Psoas muscle (tissue), 8 donors: ENCODE data around the gene TIGD7. TPM values are rescaled to one million over a fixed set of nuclear protein-coding genes. Genes with fewer than 3 reads are reported as not detected.

ENCODE experiments used
- ATAC-seq, 4 donors: fragments of 200-7000 bp; cut with Tn5 transposase; one replicate each; pipeline ENCODE4 v1.9.1; 2020; ENCODE audit warnings: moderate library complexity in 3 of 4, mild to moderate bottlenecking in 2 of 4
- DNase-seq, 2 donors: peaks; one replicate each; pipeline ENCODE4 v3.0.0-alpha.2; 2020
- H3K27ac ChIP-seq: fragments of 200-600 bp; one replicate; pipeline ENCODE4 v1.8.0; 2022
- H3K27me3 ChIP-seq, 3 donors: fragments of 200-600 bp in 1 of 3; one replicate each; pipeline versions ENCODE4 v1.6.1 to v1.8.0; 2013 to 2022; ENCODE audit warnings: low read length in 2 of 3, mild to moderate bottlenecking in 2 of 3, moderate library complexity in 1 of 3; ENCODE audit not compliant: insufficient read depth in 3 of 3
- H3K36me3 ChIP-seq, 2 donors: fragments of 200-600 bp in 1 of 2; one replicate each; pipeline versions ENCODE4 v1.6.1 to v1.8.0; 2013 to 2022; ENCODE audit warnings: low read depth in 1 of 2, mild to moderate bottlenecking in 1 of 2, moderate library complexity in 1 of 2; ENCODE audit not compliant: insufficient read depth in 1 of 2
- H3K4me1 ChIP-seq: fragments of 200-600 bp; one replicate; pipeline ENCODE4 v1.8.0; 2022
- H3K4me3 ChIP-seq: fragments of 200-600 bp; one replicate; pipeline ENCODE4 v1.8.0; 2022; ENCODE audit warnings: mild to moderate bottlenecking
- H3K9me3 ChIP-seq: fragments of 200-600 bp; one replicate; pipeline ENCODE4 v1.8.0; 2022
- CTCF ChIP-seq: fragments of 200-600 bp; IDR thresholded peaks from one replicate; pipeline ENCODE4 v1.8.0; 2022; ENCODE audit warnings: antibody characterized with exemption
- WGBS, 3 donors: extraction: QIAGEN DNeasy Blood & Tissue Kit; methylation state at CpG; one replicate each; pipeline versions ENCODE4 v1.1.6 to v1.1.7; 2013; 5-methylcytosine and 5-hydroxymethylcytosine counted together
- intact Hi-C, 2 donors: fragments of 100-400 bp; cut with DNase I; formaldehyde crosslinking; loops; one replicate each; pipeline versions ENCODE4 v1.11.0 to v1.14.2; 2022
- polyA plus RNA-seq, 3 donors: library from polyadenylated mRNA; stranded (reverse); fragments of 200-250 nt; gene quantifications; one replicate each; pipeline ENCODE4 v1.2.3, GENCODE V29; 2013
- total RNA-seq, 4 donors: library from RNA; stranded (reverse); fragmentation: NEBNext Ultra II Directional in 2 of 4; extraction: Animal tissue kit (Norgen Biotek cat#: 25700) in 2 of 4; gene quantifications; one replicate each; pipeline versions ENCODE4 v1.2.1 to v1.2.4, GENCODE V29; 2021 to 2023
- donor health status: healthy with polysubstance abuse.
- donor health status: DM: no; HTN: no; CAD: no; lungs with moderate emphysema.
- donor health status: Bipolar disorder and iron deficiency.
- donor health status: healthy.
- donor health status: DM: yes; HTN: yes; CAD: no.
- donor health status: DM: no; HTN: no; CAD: no.
- donor health status: DM: no; HTN: no; CAD: no.
- donor health status: DM: yes; HTN: yes; CAD: no.

The TIGD7 gene
- total and polyA plus RNA-seq, 7 donors = 3.1 to 9.4 (median 6.4) TPM

- H3K4me1 ChIP-seq = peaks cover 3% of the 10 kb centered on the region
- ATAC-seq = no peak
- no peak overlapping the region for H3K4me3 ChIP-seq
- H3K27me3 ChIP-seq = no peaks in the 10 kb centered on the region
- H3K9me3 ChIP-seq = peaks cover 4% of the 10 kb centered on the region
- intact Hi-C loops = loop anchor here in 1 of 2 donors (10.0 kb wide), 1 partner anchor 228 kb away; the partner anchor contains the start of gene C16orf90
- H3K27ac ChIP-seq = no peak overlapping the region
- 59 to 63% (median 62%) methylated on average over 5 of the region's 5 CpGs for WGBS, 3 donors
- H3K36me3 ChIP-seq = peaks cover 0 to 18% of the 10 kb centered on the region in 2 donors
- peak; percentile 12 for TF ChIP-seq CTCF
- DNase-seq = no peak
Measured at GRCh38 chr16:3266873-3267537, 38.2 kb downstream of the TIGD7 start.

- H3K4me3 ChIP-seq = peak overlapping the region; percentile 80
- H3K36me3 ChIP-seq = peaks cover 0 to 18% of the 10 kb centered on the region in 2 donors
- H3K9me3 ChIP-seq = no peaks in the 10 kb centered on the region
- 1 to 2% (median 2%) methylated on average over 72 to 77 of the region's 77 CpGs for WGBS, 3 donors
- DNase-seq (peak; percentile 98), ATAC-seq (peak; percentile 97 to 98 (median 97))
- peak; percentile 5 for TF ChIP-seq CTCF
- H3K27me3 ChIP-seq = no peaks in the 10 kb centered on the region
- peak overlapping the region; percentile 95 for H3K27ac ChIP-seq
- peaks cover 3% of the 10 kb centered on the region for H3K4me1 ChIP-seq
- intact Hi-C loops = loop anchor here (1.0 to 10.0 kb wide), 3 partner anchors 18 to 230 kb away; partner anchors contain the start of genes ZNF263 (in 2 of the 2) and C16orf90 (in 1 of the 2)
Measured at GRCh38 chr16:3264137-3265036, 40.8 kb downstream of the TIGD7 start.

- Histone ChIP-seq H3K4me3 (no peak overlapping the region), H3K36me3 (peaks cover 0 to 8% of the 10 kb centered on the region in 2 donors), H3K9me3 (no peaks in the 10 kb centered on the region), H3K27ac (no peak overlapping the region), H3K4me1 (peaks cover 3% of the 10 kb centered on the region), H3K27me3 (no peaks in the 10 kb centered on the region)
- no peak for DNase-seq
- WGBS, 3 donors = 94 to 96% (median 94%) methylated on average over 4 of the region's 4 CpGs
- TF ChIP-seq CTCF = no peak
- ATAC-seq = no peak
- intact Hi-C loops = loop anchor here in 1 of 2 donors (10.0 kb wide), 1 partner anchor 232 kb away; the partner anchor contains the start of gene C16orf90
Measured at GRCh38 chr16:3262517-3262916, 42.7 kb downstream of the TIGD7 start.

- Histone ChIP-seq H3K4me1 (peaks cover 3% of the 10 kb centered on the region), H3K9me3 (no peaks in the 10 kb centered on the region), H3K27ac (no peak overlapping the region), H3K27me3 (peaks cover 0 to 10% (median 3%) of the 10 kb centered on the region in 3 donors), H3K4me3 (no peak overlapping the region), H3K36me3 (no peaks in the 10 kb centered on the region)
- no peak for DNase-seq
- 81 to 86% (median 84%) methylated on average over 8 of the region's 8 CpGs for WGBS, 3 donors
- TF ChIP-seq CTCF = no peak
- ATAC-seq = no peak
- intact Hi-C loops = loop anchor here in 1 of 2 donors (10.0 kb wide), 1 partner anchor 235 kb away; the partner anchor contains the start of gene C16orf90
Measured at GRCh38 chr16:3259836-3260235, 45.4 kb downstream of the TIGD7 start.
